ENCODE measurements around the gene CCL16.
A peak's percentile ranks its signal among the peaks of the same experiment; 100 is the strongest.

Gene CCL16

DNA sequence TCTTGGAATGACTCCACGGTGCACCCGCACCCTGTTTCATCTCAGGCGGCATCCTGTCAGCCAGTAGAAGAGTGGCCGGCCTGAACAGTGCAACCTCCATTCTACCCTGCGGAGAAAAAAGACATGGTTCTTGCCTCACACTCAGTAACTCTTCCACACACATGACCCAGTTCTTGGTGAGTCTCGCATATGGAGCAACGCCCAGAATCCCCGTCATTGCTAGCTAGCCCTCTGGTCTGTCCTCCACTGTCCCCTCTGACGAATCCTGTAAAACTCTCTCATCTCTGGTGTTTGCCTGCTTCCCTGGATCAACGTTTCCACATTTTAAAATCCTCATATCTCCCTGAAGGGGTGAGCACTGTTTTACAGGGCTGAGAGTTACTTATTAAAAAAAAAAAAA, 46.5 kb downstream of the CCL16 start:
- DNase-seq, result no peak

DNA sequence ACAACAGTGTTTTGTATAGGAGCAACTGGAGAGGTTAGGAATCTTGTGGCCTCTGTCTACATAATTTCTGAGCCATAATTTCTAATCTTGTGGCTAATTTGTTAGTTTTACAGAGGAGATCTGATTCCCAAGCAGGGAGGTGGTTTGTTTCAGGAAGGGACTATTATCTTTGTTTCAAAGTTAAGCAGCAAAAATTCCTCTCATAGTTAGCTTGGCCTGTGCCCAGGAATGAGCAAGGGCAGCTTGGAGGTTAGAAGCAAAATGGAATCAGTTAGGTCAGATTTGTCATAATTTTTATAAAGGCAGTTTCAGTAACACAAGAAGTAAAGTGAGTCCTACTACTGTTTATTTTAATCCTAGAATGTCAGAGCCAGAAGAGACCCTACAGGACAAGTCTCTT, 48.7 kb downstream of the CCL16 start:
- no peak for DNase-seq

DNA sequence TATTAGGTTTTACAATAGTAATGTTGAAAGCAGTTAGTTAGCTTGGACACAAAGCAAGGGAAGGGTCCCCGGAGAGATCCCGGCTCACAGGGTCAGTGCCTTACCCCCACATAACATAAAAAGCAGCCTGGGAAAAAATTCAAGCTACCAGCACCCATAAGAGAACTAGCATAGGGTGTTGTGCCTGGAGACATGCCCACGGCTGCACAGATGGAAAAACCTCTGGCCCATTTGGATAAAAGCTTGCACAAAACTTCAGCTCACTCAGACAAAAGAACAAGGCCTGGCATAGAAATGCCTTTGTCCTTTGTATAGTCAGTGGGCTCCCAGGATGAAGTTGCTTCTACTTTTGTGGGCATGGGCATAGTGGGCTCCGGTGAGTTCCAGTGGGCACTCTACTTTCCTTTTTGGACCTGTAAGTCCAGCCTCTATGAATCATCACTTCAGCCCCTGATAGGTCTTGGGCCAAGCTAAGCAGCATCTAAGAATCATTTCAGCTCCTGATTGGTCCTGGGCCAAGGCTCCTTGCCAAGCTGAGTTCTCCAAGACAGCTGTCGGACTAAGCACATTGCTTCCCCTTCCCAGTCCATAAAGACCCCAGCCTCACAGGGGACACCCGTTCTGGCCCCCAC, 49.4 kb downstream of the CCL16 start:
- DNase-seq, result no peak

DNA sequence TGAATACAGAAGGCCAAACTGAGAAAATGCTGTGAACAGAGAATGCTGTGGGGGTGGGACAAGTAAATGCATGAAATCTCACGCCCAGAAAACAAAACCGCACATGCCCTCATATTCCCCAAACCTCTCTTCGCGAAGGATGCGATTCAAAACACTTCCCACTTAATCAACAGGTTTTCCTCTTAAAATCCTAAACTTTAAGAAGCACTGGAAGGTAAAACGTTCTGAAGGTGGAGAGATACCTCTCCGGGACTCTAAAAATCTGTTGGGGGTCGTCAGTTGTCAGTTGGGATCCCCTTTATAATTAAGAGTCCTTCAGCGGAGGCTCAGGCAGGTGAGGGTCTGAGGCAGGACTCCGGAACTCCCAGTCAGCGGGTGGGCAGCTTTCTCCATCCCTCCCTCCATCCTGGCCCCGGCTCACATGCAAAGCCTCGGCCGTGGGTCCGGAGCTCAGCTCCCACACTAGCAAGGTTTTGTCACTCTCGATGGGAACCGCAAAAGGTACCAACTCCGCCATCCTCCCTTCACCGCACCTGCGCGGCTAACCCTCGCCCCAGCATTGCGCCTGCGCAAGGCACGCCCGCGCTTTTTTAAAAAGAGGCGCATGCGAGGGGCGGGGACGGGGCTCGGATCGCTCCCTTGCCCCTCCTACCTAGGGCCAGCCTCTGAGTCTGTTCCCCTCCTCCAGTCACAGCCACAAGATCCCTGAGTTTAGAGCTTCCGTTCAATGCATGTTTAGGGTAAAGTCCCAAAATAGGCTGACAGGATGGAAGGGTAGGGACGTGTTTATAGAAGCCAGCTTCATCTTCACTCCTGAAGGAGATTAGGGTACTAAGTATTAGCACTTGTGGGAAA, 50.9 kb downstream of the CCL16 start, which contains the start of gene RDM1:
RDM1 (minus strand) TSS at position 563 of the 855 bp plus-strand sequence; CDS start at position 517, 46 bp downstream.
- peak; percentile 67 for DNase-seq

DNA sequence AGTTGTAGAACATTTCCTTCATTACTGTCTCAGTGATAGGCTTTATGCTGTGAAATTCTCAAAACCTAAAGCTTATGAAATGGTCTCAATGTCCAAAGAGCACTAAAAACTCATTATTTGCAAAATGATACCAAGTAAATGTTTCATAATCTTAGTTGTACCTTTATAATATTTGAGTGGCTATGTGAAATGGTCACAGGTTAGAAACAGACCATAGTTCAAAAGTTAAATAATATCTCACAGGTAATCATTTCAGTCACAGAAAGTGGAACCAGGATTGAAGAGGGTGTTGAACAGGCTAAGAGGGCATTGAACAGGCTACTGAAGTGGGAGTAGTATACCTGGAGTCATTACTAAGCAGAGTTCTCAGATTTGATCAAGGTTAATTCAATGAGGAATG, 53.6 kb downstream of the CCL16 start:
- DNase-seq, result no peak
